ENCODE results near the gene STEAP4. TPM values are rescaled to one million over a fixed set of nuclear protein-coding genes. Genes with fewer than 3 reads are reported as not detected.

STEAP4 gene
- total RNA-seq, 2 donors from 2014 or later, result 9.6 to 44.2 TPM

DNA sequence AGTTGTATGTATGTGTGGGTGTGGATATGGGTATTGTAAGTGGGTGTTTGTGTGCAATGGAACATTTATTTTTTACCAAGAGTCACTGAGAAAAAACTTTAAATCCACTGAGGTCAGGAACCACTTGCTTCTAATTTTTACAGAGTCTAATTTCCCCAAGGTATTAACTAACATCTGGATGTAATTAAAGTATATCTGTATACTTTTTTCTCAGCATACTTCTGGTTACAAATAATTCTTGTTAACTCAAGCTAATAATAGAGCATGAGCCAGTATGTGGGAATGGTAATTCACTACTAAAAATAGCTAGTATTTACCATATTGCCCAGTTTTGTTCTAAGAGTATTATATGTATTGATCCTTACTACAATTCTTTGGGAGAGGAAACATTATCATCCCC, 24.6 kb upstream of the STEAP4 start:
- H3K27ac ChIP-seq, result no peak overlapping the region
- TF ChIP-seq, protein P1, sequence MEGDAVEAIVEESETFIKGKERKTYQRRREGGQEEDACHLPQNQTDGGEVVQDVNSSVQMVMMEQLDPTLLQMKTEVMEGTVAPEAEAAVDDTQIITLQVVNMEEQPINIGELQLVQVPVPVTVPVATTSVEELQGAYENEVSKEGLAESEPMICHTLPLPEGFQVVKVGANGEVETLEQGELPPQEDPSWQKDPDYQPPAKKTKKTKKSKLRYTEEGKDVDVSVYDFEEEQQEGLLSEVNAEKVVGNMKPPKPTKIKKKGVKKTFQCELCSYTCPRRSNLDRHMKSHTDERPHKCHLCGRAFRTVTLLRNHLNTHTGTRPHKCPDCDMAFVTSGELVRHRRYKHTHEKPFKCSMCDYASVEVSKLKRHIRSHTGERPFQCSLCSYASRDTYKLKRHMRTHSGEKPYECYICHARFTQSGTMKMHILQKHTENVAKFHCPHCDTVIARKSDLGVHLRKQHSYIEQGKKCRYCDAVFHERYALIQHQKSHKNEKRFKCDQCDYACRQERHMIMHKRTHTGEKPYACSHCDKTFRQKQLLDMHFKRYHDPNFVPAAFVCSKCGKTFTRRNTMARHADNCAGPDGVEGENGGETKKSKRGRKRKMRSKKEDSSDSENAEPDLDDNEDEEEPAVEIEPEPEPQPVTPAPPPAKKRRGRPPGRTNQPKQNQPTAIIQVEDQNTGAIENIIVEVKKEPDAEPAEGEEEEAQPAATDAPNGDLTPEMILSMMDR (IDR thresholded peaks at IDR 0.05), result no peak

DNA sequence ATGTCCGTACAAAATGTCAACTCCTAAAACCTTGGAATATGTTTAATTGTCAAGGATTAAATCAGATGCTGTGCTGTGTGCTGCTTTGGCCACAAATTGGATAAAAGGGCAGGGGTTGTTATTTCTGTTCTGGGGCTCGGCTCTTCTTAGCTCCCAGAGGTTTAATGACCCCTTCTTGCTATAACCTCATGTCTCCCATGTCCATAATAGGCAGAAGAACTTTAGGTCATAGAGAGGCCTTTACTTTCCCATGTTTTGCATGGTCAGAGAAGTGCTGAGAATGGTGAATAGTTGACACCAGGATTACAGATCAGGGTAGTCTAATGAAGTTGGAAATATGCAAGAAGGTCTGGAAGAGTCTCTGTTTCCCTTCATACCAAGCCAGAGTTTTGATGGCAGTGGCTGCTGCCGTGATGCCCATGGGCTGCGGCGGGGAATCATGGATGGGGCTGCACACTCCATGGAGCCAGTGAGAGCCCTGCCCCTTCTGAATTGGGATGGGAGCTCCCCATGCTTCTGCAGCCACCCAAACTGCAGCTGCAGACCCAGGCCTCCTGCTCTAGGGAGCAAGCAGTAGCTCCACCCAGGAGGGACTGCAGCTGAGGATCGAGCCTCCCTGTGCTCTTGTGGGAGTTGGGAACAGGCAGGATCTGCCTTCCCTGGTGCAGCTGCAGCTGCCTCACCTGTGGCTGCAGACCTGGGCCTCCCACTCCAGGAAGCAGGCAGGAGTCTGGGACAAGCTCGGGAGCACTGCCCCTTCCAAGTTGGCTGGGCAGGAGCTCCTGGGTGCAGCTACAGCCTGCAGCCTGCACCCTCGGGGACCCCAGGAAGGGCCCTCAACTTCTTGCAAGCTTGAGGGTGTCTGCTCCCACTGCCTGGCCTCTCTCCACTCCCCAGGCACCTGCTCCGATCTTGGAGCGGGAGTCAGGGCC, 23.1 kb upstream of the STEAP4 start:
- Histone ChIP-seq H3K4me1 (no peaks in the 10 kb centered on the region), H3K9me3 (no peaks in the 10 kb centered on the region), H3K27ac (peak overlapping the region in 1 of 2 donors; percentile 10), H3K4me3 (no peak overlapping the region), H3K27me3 (no peaks in the 10 kb centered on the region), H3K36me3 (no peaks in the 10 kb centered on the region)
- TF ChIP-seq, protein P1 (IDR thresholded peaks at IDR 0.05), result no peak
- no peak for DNase-seq (ENCODE audit: low spot score)

More for the DNA sequence above, 24.6 kb upstream of the STEAP4 start:
- H3K36me3 ChIP-seq, result no peaks in the 10 kb centered on the region
- no peaks in the 10 kb centered on the region for H3K9me3 ChIP-seq
- no peaks in the 10 kb centered on the region for H3K27me3 ChIP-seq
- DNase-seq (ENCODE audit: low spot score), result no peak
- H3K4me3 ChIP-seq, result no peak overlapping the region
- no peaks in the 10 kb centered on the region for H3K4me1 ChIP-seq

- Histone ChIP-seq H3K36me3 (no peaks in the 10 kb centered on the region), H3K4me1 (no peaks in the 10 kb centered on the region), H3K4me3 (no peak overlapping the region), H3K9me3 (no peaks in the 10 kb centered on the region), H3K27ac (no peak overlapping the region), H3K27me3 (no peaks in the 10 kb centered on the region)
- no peak for DNase-seq (ENCODE audit: low spot score)
- TF ChIP-seq, protein P1 (IDR thresholded peaks at IDR 0.05), result no peak
These were observed 22.1 kb upstream of the STEAP4 start for GRCh38 chr7:88328787-88329186.

GRCh38 chr7:88324699-88325098, 18.0 kb upstream of the STEAP4 start:
- no peak for DNase-seq (ENCODE audit: low spot score)
- H3K27ac ChIP-seq, result no peak overlapping the region
- TF ChIP-seq, protein P1 (IDR thresholded peaks at IDR 0.05), result no peak
- peaks cover 0 to 5% of the 10 kb centered on the region in 2 donors for H3K4me1 ChIP-seq
- no peaks in the 10 kb centered on the region for H3K9me3 ChIP-seq
- no peaks in the 10 kb centered on the region for H3K36me3 ChIP-seq
- H3K4me3 ChIP-seq, result no peak overlapping the region
- H3K27me3 ChIP-seq, result no peaks in the 10 kb centered on the region

GRCh38 chr7:88322151-88322550, 15.5 kb upstream of the STEAP4 start:
- peaks cover 0 to 5% of the 10 kb centered on the region in 2 donors for H3K4me1 ChIP-seq
- H3K27me3 ChIP-seq, result no peaks in the 10 kb centered on the region
- H3K36me3 ChIP-seq, result no peaks in the 10 kb centered on the region
- DNase-seq (ENCODE audit: low spot score), result no peak
- no peak overlapping the region for H3K27ac ChIP-seq
- no peak overlapping the region for H3K4me3 ChIP-seq
- H3K9me3 ChIP-seq, result no peaks in the 10 kb centered on the region
- TF ChIP-seq, protein P1 (IDR thresholded peaks at IDR 0.05), result no peak

Measured in right atrium auricular region (tissue), 2 donors.